Lung (tissue), 12 donors: Measurements from ENCODE around the gene PXDN. TPM values are rescaled to one million over a fixed set of nuclear protein-coding genes. Genes with fewer than 3 reads are reported as not detected.
"Not testable (repeated sequence)": the region's sequence is repeated elsewhere in the genome, so short reads cannot be mapped to it uniquely, and the experiment has no call there.

Source experiments
- ATAC-seq: fragments of 200-7000 bp; cut with Tn5 transposase; one replicate; pipeline ENCODE4 v1.9.1; 2020; ENCODE audit warnings: moderate number of reproducible peaks; ENCODE audit not compliant: insufficient read depth, low FRiP score
- DNase-seq, 3 donors: peaks; one replicate each; pipeline ENCODE4 v3.0.0-alpha.2; 2013 to 2017
- H3K27ac ChIP-seq, 2 donors: one replicate each; pipeline ENCODE4 v1.5.1; 2013; ENCODE audit warnings: mild to moderate bottlenecking in 2 of 2, moderate library complexity in 2 of 2, control low read depth in 1 of 2, inconsistent platforms in 1 of 2, low read depth in 1 of 2, low read length in 1 of 2
- H3K27me3 ChIP-seq, 3 donors: one replicate each; pipeline ENCODE4 v1.5.1; 2013; ENCODE audit warnings: low read length in 2 of 3; ENCODE audit not compliant: control insufficient read depth in 3 of 3, insufficient read depth in 3 of 3
- H3K36me3 ChIP-seq, 4 donors: one replicate each; pipeline ENCODE4 v1.5.1; 2013; ENCODE audit warnings: low read length in 4 of 4, mild to moderate bottlenecking in 1 of 4, moderate library complexity in 1 of 4; ENCODE audit not compliant: control insufficient read depth in 4 of 4, insufficient read depth in 4 of 4
- H3K4me1 ChIP-seq, 5 donors: one replicate each; pipeline ENCODE4 v1.5.1; 2013; ENCODE audit warnings: low read length in 5 of 5, mild to moderate bottlenecking in 2 of 5, moderate library complexity in 1 of 5; ENCODE audit not compliant: control insufficient read depth in 5 of 5, insufficient read depth in 5 of 5
- H3K4me3 ChIP-seq: one replicate; pipeline ENCODE4 v1.5.1; 2013; ENCODE audit warnings: mild to moderate bottlenecking, control low read depth, moderate library complexity
- H3K9ac ChIP-seq, 2 donors: one replicate each; pipeline ENCODE4 v1.5.1; 2013; ENCODE audit warnings: low read length in 2 of 2, control low read depth in 1 of 2; ENCODE audit not compliant: insufficient read depth in 1 of 2
- H3K9me3 ChIP-seq, 4 donors: one replicate each; pipeline ENCODE4 v1.5.1; 2013; ENCODE audit warnings: low read length in 3 of 4, mild to moderate bottlenecking in 1 of 4, moderate library complexity in 1 of 4; ENCODE audit not compliant: control insufficient read depth in 4 of 4, insufficient read depth in 3 of 4
- CTCF ChIP-seq: IDR thresholded peaks from 2 replicates; pipeline ENCODE4 v1.5.1; 2012; ENCODE audit warnings: mild to moderate bottlenecking; ENCODE audit errors: control extremely low read depth, extremely low read depth
- WGBS, 2 donors: extraction: QIAGEN DNeasy Blood & Tissue Kit; methylation state at CpG; one replicate each; pipeline ENCODE4 v1.1.7; 2013; 5-methylcytosine and 5-hydroxymethylcytosine counted together
- polyA plus RNA-seq, 2 donors: library from polyadenylated mRNA; stranded (reverse); fragments of 200-250 nt; gene quantifications; one replicate each; pipeline ENCODE4 v1.2.1, GENCODE V29; 2013
- total RNA-seq, 2 donors: library from RNA; depleted of rRNA in 1 of 2; stranded (reverse); fragments of >200 nt in 1 of 2; gene quantifications; one replicate each; pipeline ENCODE4 v1.2.1, GENCODE V29; 2014 to 2021
- donor health status: control.
- donor health status: control.
- donor health status: Bipolar disorder and iron deficiency.
- donor health status: healthy.
- donor health status: DM: yes; HTN: yes; CAD: no.

PXDN gene
- total and polyA plus RNA-seq, 4 donors = 10.6 to 198 (median 45.1) TPM

- H3K9ac ChIP-seq = no peak overlapping the region
- H3K4me3 ChIP-seq = no peak overlapping the region
- DNase-seq (no peak), ATAC-seq (no peak)
- no peaks in the 10 kb centered on the region for H3K36me3 ChIP-seq
- no peak for TF ChIP-seq CTCF
- 88% methylated on average over 6 of the region's 6 CpGs for WGBS, 2 donors
- no peak overlapping the region for H3K27ac ChIP-seq
- no peaks in the 10 kb centered on the region for H3K9me3 ChIP-seq
- H3K27me3 ChIP-seq = no peaks in the 10 kb centered on the region
- H3K4me1 ChIP-seq = peaks cover 0 to 3% (median 0%) of the 10 kb centered on the region in 5 donors
These were observed 22.1 kb upstream of the PXDN start for GRCh38 chr2:1766425-1766824.

DNA sequence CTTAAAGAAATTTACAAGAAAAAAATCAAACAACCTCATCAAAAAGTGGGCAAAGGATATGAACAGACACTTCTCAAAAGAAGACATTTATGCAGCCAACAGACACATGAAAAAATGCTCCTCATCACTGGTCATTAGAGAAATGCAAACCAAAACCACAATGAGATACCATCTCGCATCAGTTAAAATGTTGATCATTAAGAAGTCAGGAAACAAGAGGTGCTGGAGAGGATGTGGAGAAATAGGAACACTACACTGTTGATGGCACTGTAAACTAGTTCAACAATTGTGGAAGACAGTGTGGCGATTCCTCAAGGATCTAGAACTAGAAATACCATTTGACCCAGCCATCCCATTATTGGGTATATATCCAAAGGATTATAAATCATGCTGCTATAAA is 20.9 kb upstream of the PXDN start:
- ATAC-seq, DNase-seq: not testable (repeated sequence)

DNA sequence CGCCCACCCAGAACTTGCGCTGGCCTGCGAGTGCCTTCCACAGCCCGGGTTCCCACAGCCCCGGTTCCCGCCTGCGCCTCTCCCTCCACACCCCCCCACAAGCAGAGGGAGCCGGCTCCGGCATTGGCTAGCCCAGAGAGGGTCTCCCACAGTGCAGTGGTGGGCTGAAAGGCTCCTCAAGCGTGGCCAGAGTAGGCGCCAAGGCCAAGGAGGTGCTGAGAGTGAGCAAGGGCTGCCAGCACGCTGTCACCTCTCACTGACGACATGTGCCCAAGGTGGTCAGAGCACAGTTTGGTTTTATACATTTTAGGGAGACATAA is 15.3 kb upstream of the PXDN start:
- no peak for DNase-seq
- Histone ChIP-seq H3K4me3 (no peak overlapping the region), H3K27ac (no peak overlapping the region), H3K9me3 (peaks cover 0 to 5% (median 0%) of the 10 kb centered on the region in 4 donors), H3K4me1 (peaks cover 0 to 39% (median 18%) of the 10 kb centered on the region in 5 donors), H3K9ac (no peak overlapping the region), H3K36me3 (no peaks in the 10 kb centered on the region), H3K27me3 (no peaks in the 10 kb centered on the region)
- no peak for TF ChIP-seq CTCF
- ATAC-seq = no peak
- WGBS, 2 donors = 88 to 92% methylated on average over 9 to 13 of the region's 13 CpGs

More for the DNA sequence above, 20.9 kb upstream of the PXDN start:
- H3K9me3 ChIP-seq, H3K9ac ChIP-seq, H3K4me1 ChIP-seq, H3K27me3 ChIP-seq, H3K36me3 ChIP-seq, H3K4me3 ChIP-seq, H3K27ac ChIP-seq: not testable (repeated sequence)
- 75 to 90% methylated on average over 2 of the region's 2 CpGs for WGBS, 2 donors

GRCh38 chr2:1758774-1759610 is 14.7 kb upstream of the PXDN start:
- ATAC-seq (no peak), DNase-seq (no peak)
- no peak overlapping the region for H3K27ac ChIP-seq
- TF ChIP-seq CTCF = no peak
- peaks cover 0 to 39% (median 18%) of the 10 kb centered on the region in 5 donors for H3K4me1 ChIP-seq
- no peak overlapping the region for H3K9ac ChIP-seq
- 96% methylated on average over 26 of the region's 26 CpGs for WGBS, 2 donors
- H3K36me3 ChIP-seq = no peaks in the 10 kb centered on the region
- no peaks in the 10 kb centered on the region for H3K27me3 ChIP-seq
- H3K4me3 ChIP-seq = no peak overlapping the region
- peaks cover 0 to 7% (median 0%) of the 10 kb centered on the region in 4 donors for H3K9me3 ChIP-seq
